ENCODE results near the gene BLVRA.
"Not testable (repeated sequence)": the region's sequence is repeated elsewhere in the genome, so short reads cannot be mapped to it uniquely, and the experiment has no call there.

BLVRA gene

GRCh38 chr7:43768887-43769272 lies 10.4 kb downstream of the BLVRA start:
- Histone ChIP-seq H3K27me3 (replicated peaks; ENCODE audit: control insufficient read depth, insufficient read depth, low read length) (no peaks in the 10 kb centered on the region), H3K4me3 (replicated peaks; ENCODE audit: low read depth, low read length) (no peak overlapping the region), H3K36me3 (ENCODE audit: control insufficient read depth, insufficient read depth, low read length) (peaks cover 5% of the 10 kb centered on the region)
- no peak for DNase-seq (ENCODE audit: extremely low read depth, insufficient read length)
- TF ChIP-seq, protein P1, sequence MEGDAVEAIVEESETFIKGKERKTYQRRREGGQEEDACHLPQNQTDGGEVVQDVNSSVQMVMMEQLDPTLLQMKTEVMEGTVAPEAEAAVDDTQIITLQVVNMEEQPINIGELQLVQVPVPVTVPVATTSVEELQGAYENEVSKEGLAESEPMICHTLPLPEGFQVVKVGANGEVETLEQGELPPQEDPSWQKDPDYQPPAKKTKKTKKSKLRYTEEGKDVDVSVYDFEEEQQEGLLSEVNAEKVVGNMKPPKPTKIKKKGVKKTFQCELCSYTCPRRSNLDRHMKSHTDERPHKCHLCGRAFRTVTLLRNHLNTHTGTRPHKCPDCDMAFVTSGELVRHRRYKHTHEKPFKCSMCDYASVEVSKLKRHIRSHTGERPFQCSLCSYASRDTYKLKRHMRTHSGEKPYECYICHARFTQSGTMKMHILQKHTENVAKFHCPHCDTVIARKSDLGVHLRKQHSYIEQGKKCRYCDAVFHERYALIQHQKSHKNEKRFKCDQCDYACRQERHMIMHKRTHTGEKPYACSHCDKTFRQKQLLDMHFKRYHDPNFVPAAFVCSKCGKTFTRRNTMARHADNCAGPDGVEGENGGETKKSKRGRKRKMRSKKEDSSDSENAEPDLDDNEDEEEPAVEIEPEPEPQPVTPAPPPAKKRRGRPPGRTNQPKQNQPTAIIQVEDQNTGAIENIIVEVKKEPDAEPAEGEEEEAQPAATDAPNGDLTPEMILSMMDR (IDR thresholded peaks at IDR 0.05; ENCODE audit: insufficient read depth, low read length, poor library complexity, severe bottlenecking): no peak

DNA sequence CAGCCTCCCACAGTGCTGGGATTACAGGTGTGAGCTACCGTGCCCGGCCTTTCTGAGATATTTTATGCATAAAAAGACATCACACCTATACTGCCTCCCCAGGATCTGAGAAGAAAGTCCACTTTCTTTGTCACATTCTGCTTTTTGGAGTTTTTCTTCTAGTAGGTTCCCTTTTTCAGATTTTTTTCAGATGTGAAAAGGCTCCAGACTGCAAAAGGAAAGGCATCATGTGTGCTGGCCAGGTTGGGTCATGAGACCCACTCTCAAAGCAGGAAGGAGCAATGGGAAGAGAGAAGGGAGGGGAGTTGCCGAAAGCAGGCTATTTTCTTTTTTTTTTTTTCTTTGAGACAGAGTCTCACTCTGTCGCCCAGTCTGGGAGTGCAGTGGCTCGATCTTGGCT lies 10.8 kb downstream of the BLVRA start:
- H3K27me3 ChIP-seq (replicated peaks; ENCODE audit: control insufficient read depth, insufficient read depth, low read length): no peaks in the 10 kb centered on the region
- peaks cover 5% of the 10 kb centered on the region for H3K36me3 ChIP-seq (ENCODE audit: control insufficient read depth, insufficient read depth, low read length)
- TF ChIP-seq, protein P1 (IDR thresholded peaks at IDR 0.05; ENCODE audit: insufficient read depth, low read length, poor library complexity, severe bottlenecking): no peak
- DNase-seq (ENCODE audit: extremely low read depth, insufficient read length): no peak
- no peak overlapping the region for H3K4me3 ChIP-seq (replicated peaks; ENCODE audit: low read depth, low read length)

DNA sequence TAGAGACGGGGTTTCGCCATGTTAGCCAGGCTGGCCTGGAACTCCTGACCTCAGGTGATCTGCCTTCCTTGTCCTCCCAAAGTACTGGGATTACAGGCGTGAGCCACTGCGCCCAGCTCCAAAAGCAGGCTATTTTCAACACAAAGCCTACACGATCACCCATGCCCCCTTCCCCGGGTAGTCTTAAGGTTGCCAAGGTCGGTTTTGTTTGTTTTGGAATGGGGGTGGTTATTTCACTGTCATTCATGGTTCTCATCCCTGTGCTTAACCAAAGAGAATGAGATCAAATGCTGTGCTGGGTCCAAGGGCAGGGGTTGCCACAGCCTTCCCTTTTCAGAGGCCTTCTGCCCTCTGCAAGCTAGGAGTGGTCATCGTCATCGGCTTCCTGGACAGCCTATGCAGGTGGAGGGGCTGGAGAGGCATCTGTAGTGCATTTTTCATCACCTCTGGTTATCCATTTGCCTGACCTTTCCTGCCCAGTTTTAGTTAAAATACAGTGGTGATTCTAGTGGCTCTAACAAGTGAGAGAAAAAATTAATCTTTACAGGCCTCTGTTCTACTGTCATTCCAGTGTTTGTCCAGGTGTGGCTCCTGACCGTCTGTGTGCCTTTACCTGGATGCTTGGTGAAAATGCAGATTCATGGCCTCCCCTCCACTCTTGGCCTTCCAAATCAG lies 11.4 kb downstream of the BLVRA start:
- DNase-seq (ENCODE audit: extremely low read depth, insufficient read length): no peak
- H3K36me3 ChIP-seq (ENCODE audit: control insufficient read depth, insufficient read depth, low read length): peaks cover 5% of the 10 kb centered on the region
- no peak overlapping the region for H3K4me3 ChIP-seq (replicated peaks; ENCODE audit: low read depth, low read length)
- TF ChIP-seq, protein P1 (IDR thresholded peaks at IDR 0.05; ENCODE audit: insufficient read depth, low read length, poor library complexity, severe bottlenecking): no peak
- H3K27me3 ChIP-seq (replicated peaks; ENCODE audit: control insufficient read depth, insufficient read depth, low read length): no peaks in the 10 kb centered on the region

DNA sequence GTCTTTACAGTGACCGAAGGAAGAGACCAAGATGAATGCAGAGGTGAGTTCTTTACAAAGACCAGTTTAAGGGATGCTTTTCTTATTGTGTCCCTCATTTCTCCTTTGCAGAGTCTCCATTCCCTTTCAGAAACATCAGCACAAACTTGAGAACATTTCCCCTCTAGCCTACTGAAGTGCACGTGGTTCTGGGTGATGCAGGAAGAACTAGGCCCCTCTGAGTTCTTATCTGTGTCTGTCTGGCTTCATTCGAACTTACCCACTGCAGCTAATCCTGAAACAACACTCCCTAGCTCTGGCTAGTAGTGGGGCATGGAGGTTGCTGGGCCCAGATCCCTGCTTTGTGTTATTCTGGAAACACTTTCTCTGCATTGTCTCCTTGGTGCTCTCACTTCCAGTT lies 12.6 kb downstream of the BLVRA start:
- TF ChIP-seq, protein P1 (IDR thresholded peaks at IDR 0.05; ENCODE audit: insufficient read depth, low read length, poor library complexity, severe bottlenecking): no peak
- Histone ChIP-seq H3K27me3 (replicated peaks; ENCODE audit: control insufficient read depth, insufficient read depth, low read length) (no peaks in the 10 kb centered on the region), H3K4me3 (replicated peaks; ENCODE audit: low read depth, low read length) (no peak overlapping the region), H3K36me3 (ENCODE audit: control insufficient read depth, insufficient read depth, low read length) (peaks cover 5% of the 10 kb centered on the region)
- no peak for DNase-seq (ENCODE audit: extremely low read depth, insufficient read length)

DNA sequence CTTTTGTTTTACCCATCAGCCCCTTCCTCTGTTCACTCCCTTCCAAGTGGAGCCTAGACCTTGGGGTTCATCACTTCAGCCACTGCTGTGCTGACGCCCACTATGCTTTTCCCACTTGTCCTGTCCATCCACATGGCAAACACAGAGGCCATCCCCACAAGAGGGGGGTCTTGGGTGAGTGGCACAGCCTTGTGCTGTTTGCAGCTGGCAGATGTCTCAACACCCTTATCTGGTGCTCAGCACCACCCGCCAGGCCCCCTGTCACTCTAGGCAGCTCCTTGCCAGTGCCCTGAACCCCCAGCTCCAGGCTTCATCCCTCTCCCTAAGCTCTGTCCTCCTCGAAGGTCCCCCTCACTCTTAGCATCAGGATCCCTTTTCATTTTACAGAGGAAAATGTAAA lies 13.1 kb downstream of the BLVRA start:
- Histone ChIP-seq H3K4me3 (replicated peaks; ENCODE audit: low read depth, low read length) (no peak overlapping the region), H3K27me3 (replicated peaks; ENCODE audit: control insufficient read depth, insufficient read depth, low read length) (no peaks in the 10 kb centered on the region), H3K36me3 (ENCODE audit: control insufficient read depth, insufficient read depth, low read length) (peaks cover 5% of the 10 kb centered on the region)
- no peak for DNase-seq (ENCODE audit: extremely low read depth, insufficient read length)
- TF ChIP-seq, protein P1 (IDR thresholded peaks at IDR 0.05; ENCODE audit: insufficient read depth, low read length, poor library complexity, severe bottlenecking): no peak

DNA sequence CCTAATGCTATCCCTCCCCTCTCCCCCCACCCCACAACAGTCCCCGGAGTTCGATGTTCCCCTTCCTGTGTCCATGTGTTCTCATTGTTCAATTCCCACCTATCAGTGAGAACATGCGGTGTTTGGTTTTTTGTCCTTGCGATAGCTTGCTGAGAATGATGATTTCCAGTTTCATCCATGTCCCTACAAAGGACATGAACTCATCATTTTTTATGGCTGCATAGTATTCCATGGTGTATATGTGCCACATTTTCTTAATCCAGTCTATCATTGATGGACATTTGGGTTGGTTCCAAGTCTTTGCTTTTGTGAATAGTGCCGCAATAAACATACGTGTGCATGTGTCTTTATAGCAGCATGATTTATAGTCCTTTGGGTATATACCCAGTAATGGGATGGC lies 14.8 kb downstream of the BLVRA start:
- not testable (repeated sequence) for H3K36me3 ChIP-seq (ENCODE audit: control insufficient read depth, insufficient read depth, low read length)

DNA sequence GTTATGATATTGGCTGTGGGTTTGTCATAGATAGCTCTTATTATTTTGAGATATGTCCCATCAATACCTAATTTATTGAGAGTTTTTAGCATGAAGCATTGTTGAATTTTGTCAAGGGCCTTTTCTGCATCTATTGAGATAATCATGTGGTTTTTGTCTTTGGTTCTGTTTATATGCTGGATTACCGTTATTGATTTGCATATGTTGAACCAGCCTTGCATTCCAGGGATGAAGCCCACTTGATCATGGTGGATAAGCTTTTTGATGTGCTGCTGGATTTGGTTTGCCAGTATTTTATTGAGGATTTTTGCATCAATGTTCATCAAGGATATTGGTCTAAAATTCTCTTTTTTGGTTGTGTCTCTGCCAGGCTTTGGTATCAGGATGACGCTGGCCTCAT lies 16.8 kb downstream of the BLVRA start:
- not testable (repeated sequence) for H3K27me3 ChIP-seq (replicated peaks; ENCODE audit: control insufficient read depth, insufficient read depth, low read length); DNase-seq (ENCODE audit: extremely low read depth, insufficient read length); H3K36me3 ChIP-seq (ENCODE audit: control insufficient read depth, insufficient read depth, low read length); H3K4me3 ChIP-seq (replicated peaks; ENCODE audit: low read depth, low read length)

More for the DNA sequence above, 14.8 kb downstream of the BLVRA start:
- not testable (repeated sequence) for H3K4me3 ChIP-seq (replicated peaks; ENCODE audit: low read depth, low read length); DNase-seq (ENCODE audit: extremely low read depth, insufficient read length); H3K27me3 ChIP-seq (replicated peaks; ENCODE audit: control insufficient read depth, insufficient read depth, low read length)

GRCh38 chr7:43778293-43779044 lies 20.0 kb downstream of the BLVRA start:
- not testable (repeated sequence) for H3K4me3 ChIP-seq (replicated peaks; ENCODE audit: low read depth, low read length)

More at GRCh38 chr7:43778293-43779044, 20.0 kb downstream of the BLVRA start:
- not testable (repeated sequence) for DNase-seq (ENCODE audit: extremely low read depth, insufficient read length); H3K36me3 ChIP-seq (ENCODE audit: control insufficient read depth, insufficient read depth, low read length); H3K27me3 ChIP-seq (replicated peaks; ENCODE audit: control insufficient read depth, insufficient read depth, low read length)
